Measurements from ENCODE around the gene NT5DC2.

Gene NT5DC2

GRCh38 chr3:52487788-52488691 lies 45.6 kb downstream of the NT5DC2 start:
- DNase-seq (ENCODE audit: low spot score) = no peak

DNA sequence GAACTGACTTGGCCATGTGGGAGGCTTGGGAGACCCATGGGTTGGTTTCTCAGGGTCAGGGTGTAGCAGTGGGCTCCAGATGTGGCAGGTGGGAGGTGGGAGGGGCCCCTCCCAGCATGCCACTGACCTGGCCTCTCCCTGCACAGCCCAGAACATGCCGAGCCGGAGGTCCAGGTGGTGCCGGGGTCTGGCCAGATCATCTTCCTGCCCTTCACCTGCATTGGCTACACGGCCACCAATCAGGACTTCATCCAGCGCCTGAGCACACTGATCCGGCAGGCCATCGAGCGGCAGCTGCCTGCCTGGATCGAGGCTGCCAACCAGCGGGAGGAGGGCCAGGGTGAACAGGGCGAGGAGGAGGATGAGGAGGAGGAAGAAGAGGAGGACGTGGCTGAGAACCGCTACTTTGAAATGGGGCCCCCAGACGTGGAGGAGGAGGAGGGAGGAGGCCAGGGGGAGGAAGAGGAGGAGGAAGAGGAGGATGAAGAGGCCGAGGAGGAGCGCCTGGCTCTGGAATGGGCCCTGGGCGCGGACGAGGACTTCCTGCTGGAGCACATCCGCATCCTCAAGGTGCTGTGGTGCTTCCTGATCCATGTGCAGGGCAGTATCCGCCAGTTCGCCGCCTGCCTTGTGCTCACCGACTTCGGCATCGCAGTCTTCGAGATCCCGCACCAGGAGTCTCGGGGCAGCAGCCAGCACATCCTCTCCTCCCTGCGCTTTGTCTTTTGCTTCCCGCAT lies 46.4 kb downstream of the NT5DC2 start:
- DNase-seq (ENCODE audit: low spot score) = no peak

DNA sequence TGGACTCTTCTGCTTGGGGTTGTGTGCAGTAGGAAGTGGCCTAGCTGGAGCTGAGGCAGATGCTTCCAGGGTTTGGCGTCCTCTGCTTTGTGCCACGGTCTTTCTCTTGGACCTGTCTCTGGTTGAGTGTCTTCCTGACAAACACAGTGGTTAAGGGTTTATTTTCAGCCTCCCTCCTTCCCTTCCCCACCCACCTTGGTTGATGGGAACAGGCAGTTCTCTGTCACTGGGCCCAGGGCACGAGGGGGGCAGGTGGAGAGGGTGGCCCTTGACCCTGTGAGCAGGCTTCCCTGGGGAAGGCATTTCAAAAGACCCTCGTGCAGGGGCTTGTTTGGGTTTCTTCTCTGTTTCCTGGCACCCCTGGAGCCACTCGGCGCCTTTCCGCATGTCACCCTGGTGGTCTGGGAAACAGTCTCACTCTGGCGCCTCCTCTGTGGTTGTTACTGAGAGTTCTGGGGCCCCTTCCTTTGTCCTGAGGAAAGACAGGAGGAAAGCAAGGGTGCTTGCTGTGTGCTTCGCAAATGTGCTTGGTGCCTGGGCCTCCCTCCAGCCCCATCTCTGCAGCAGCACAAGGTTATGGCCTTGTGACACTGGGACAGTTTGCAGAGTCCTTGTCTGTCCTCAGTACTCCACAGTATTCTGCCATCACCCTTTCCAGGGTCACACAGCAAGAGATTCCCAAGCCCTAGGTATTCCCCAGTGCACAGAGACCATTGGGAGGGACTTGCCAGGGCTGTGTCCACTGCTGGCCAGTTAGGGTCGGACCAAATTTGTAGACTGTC lies 48.8 kb downstream of the NT5DC2 start:
- DNase-seq (ENCODE audit: low spot score) = no peak

DNA sequence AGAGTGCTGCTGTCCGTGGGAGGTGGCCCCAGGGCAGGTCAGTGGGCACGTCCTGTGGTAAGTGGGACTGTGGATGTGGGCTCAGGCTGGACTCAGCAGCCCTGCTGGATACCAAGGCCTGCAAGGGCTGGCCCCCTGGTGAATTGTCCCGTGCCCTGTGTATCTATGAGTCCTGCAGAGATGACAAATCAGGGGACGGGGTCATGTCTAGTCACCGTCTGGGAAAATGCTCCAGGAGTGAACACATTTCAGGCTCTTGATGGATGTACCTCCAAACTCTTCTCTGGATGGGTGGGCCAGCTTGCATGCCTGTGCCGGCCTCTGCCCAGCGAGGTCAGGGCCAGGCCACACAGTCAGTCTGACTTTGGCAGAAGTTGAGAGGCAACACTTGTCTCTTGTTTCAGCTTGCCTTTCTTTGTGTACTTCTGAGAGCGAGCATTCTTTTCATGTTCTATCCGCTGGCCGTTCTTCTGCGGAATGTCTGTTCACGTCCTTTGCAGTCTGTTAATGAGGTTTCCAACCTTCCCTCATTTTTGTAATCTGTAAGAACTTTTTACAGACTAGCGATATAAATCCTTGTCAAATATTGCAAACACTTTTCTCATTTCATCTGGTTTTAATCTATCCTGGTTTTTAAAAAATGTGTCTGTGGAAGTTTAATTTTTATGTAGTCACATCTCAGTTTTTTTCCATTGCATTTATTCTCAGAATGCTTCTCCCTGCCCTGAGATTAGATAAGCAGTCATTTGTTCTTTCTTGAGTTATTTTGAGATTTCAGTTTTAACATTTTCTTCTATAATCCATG lies 49.9 kb downstream of the NT5DC2 start:
- DNase-seq (ENCODE audit: low spot score) = no peak

- no peak for DNase-seq (ENCODE audit: low spot score)
Measured at GRCh38 chr3:52483081-52483480, 50.6 kb downstream of the NT5DC2 start.

DNA sequence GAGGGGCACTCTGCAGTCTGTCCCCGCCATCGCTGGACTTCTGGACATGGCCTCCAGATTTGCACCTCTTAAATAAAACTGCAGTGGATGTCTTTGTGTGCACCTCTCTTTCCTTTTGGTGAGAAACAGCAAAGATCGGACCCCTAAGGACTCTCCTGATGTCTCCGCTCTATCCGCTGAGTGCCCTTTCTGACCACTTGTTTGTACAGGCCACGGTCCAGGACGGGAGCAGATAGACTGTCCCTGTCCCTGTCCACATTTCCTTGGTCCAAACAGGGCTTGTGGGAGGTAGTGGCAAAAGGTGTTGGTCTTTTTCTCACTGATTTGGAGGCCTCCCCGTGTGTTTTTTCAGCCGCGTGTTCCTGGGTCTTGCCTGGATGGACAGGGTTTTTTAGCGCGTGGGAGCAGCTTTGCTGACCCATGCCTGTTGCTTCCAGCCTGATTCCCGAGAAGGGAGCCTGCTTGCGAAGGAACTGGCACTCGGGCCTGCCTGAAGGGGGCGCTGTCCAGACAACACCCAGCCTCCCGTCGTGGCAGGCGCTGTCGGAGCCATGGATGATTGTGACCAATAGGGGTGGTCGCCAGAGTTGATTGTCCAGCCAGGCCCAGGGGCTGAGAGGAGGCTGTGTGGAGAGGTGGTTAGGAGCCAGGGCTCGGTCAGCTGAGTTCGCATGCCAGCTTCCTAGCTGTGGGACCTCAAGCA lies 51.7 kb downstream of the NT5DC2 start:
- no peak for DNase-seq (ENCODE audit: low spot score)

- DNase-seq (ENCODE audit: low spot score) = peak; percentile 84
Measured at GRCh38 chr3:52480768-52481715, 52.6 kb downstream of the NT5DC2 start.

GRCh38 chr3:52479877-52480575 lies 53.6 kb downstream of the NT5DC2 start:
- DNase-seq (ENCODE audit: low spot score) = no peak

DNA sequence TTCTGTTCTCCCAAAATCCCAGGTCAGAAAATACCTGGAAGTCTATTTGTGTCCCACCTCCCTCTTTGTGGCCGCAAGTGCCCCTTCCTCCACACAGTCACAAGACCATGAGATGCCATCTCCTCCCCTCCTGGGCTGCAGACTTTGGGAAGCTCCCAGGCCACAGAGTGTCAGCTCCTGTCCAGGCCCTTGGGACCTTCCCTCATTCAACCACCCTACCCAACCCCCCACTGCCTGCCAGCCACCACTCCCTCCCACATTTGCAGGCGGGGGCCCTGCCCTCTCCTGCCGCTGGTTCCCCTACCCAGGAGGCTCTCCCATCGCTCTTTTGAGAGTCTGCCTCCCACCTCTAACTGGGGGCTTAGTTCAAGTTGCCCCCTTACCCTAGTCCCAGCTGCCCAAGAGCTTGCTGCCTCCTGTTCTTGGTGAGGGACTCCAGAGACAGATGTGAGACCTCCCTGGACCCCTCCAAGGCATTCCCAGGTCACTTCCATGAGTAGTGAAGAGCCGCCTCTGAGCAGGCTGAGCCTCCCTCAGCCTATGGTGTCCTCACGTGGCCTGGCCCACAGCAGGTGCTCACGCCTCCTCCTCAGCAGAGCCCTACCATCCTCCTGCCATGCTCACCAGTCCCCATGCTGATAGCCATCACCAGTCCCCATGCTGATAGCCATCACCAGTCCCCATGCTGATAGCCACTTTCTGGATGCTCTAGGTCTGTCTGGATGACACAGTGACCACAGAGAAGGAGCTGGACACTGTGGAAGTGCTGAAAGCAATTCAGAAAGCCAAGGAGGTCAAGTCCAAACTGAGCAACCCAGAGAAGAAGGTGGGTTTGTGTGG lies 54.4 kb downstream of the NT5DC2 start:
- no peak for DNase-seq (ENCODE audit: low spot score)

DNA sequence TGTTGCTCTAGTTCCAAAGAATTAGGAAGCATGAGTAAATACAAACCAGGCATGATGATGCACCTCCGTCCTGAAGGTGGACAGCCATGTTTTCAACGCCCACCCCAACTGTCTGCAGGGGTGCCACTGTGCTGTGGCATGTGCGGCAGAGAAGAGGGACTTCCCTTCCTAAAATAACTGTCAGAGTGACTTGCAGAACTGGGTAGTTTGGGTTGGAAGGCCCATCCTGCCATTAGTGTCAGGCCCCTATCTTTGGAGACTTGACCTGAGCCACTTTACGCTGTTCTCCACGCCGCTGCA lies 55.9 kb downstream of the NT5DC2 start:
- DNase-seq (ENCODE audit: low spot score) = no peak

- no peak for DNase-seq (ENCODE audit: low spot score)
Measured at GRCh38 chr3:52477076-52477795, 56.4 kb downstream of the NT5DC2 start.
